Measurements from ENCODE around the gene LRP1B.

Gene LRP1B

GRCh38 chr2:141317986-141318385 is 812.8 kb downstream of the LRP1B start:
- Histone ChIP-seq H3K9ac (ENCODE audit: low read length) (no peak overlapping the region), H3K9me3 (ENCODE audit: control insufficient read depth, insufficient read depth, low read depth, low read length) (no peaks in the 10 kb centered on the region), H3K27me3 (ENCODE audit: control insufficient read depth, insufficient read depth, low read length) (no peaks in the 10 kb centered on the region), H3K27ac (ENCODE audit: low read depth, low read length) (no peak overlapping the region), H3K4me1 (ENCODE audit: control insufficient read depth, insufficient read depth, low read length) (no peaks in the 10 kb centered on the region), H3K36me3 (ENCODE audit: control insufficient read depth, insufficient read depth, low read length) (no peaks in the 10 kb centered on the region), H3K4me3 (ENCODE audit: low read depth, low read length) (no peak overlapping the region)

- H3K9me3 ChIP-seq (ENCODE audit: control insufficient read depth, insufficient read depth, low read depth, low read length): no peaks in the 10 kb centered on the region
- H3K9ac ChIP-seq (ENCODE audit: low read length): no peak overlapping the region
- no peak overlapping the region for H3K4me3 ChIP-seq (ENCODE audit: low read depth, low read length)
- H3K36me3 ChIP-seq (ENCODE audit: control insufficient read depth, insufficient read depth, low read length): no peaks in the 10 kb centered on the region
- no peak overlapping the region for H3K27ac ChIP-seq (ENCODE audit: low read depth, low read length)
- H3K27me3 ChIP-seq (ENCODE audit: control insufficient read depth, insufficient read depth, low read length): no peaks in the 10 kb centered on the region
- H3K4me1 ChIP-seq (ENCODE audit: control insufficient read depth, insufficient read depth, low read length): no peaks in the 10 kb centered on the region
These were observed 814.2 kb downstream of the LRP1B start for GRCh38 chr2:141316606-141317005.

- Histone ChIP-seq H3K27me3 (ENCODE audit: control insufficient read depth, insufficient read depth, low read length) (no peaks in the 10 kb centered on the region), H3K9me3 (ENCODE audit: control insufficient read depth, insufficient read depth, low read depth, low read length) (no peaks in the 10 kb centered on the region), H3K36me3 (ENCODE audit: control insufficient read depth, insufficient read depth, low read length) (no peaks in the 10 kb centered on the region), H3K4me1 (ENCODE audit: control insufficient read depth, insufficient read depth, low read length) (no peaks in the 10 kb centered on the region), H3K9ac (ENCODE audit: low read length) (no peak overlapping the region), H3K27ac (ENCODE audit: low read depth, low read length) (no peak overlapping the region), H3K4me3 (ENCODE audit: low read depth, low read length) (no peak overlapping the region)
These were observed 814.7 kb downstream of the LRP1B start for GRCh38 chr2:141316103-141316502.

- H3K4me3 ChIP-seq (ENCODE audit: low read depth, low read length): no peak overlapping the region
- no peaks in the 10 kb centered on the region for H3K36me3 ChIP-seq (ENCODE audit: control insufficient read depth, insufficient read depth, low read length)
- H3K27me3 ChIP-seq (ENCODE audit: control insufficient read depth, insufficient read depth, low read length): no peaks in the 10 kb centered on the region
- H3K27ac ChIP-seq (ENCODE audit: low read depth, low read length): no peak overlapping the region
- H3K9ac ChIP-seq (ENCODE audit: low read length): no peak overlapping the region
- no peaks in the 10 kb centered on the region for H3K9me3 ChIP-seq (ENCODE audit: control insufficient read depth, insufficient read depth, low read depth, low read length)
- H3K4me1 ChIP-seq (ENCODE audit: control insufficient read depth, insufficient read depth, low read length): no peaks in the 10 kb centered on the region
These were observed 816.8 kb downstream of the LRP1B start for GRCh38 chr2:141313972-141314371.

- no peaks in the 10 kb centered on the region for H3K9me3 ChIP-seq (ENCODE audit: control insufficient read depth, insufficient read depth, low read depth, low read length)
- H3K27me3 ChIP-seq (ENCODE audit: control insufficient read depth, insufficient read depth, low read length): no peaks in the 10 kb centered on the region
- H3K9ac ChIP-seq (ENCODE audit: low read length): no peak overlapping the region
- H3K27ac ChIP-seq (ENCODE audit: low read depth, low read length): no peak overlapping the region
- no peak overlapping the region for H3K4me3 ChIP-seq (ENCODE audit: low read depth, low read length)
- no peaks in the 10 kb centered on the region for H3K4me1 ChIP-seq (ENCODE audit: control insufficient read depth, insufficient read depth, low read length)
- H3K36me3 ChIP-seq (ENCODE audit: control insufficient read depth, insufficient read depth, low read length): no peaks in the 10 kb centered on the region
These were observed 819.4 kb downstream of the LRP1B start for GRCh38 chr2:141311430-141311829.

GRCh38 chr2:141306368-141306767 is 824.4 kb downstream of the LRP1B start:
- no peak overlapping the region for H3K4me3 ChIP-seq (ENCODE audit: low read depth, low read length)
- no peaks in the 10 kb centered on the region for H3K36me3 ChIP-seq (ENCODE audit: control insufficient read depth, insufficient read depth, low read length)
- H3K9ac ChIP-seq (ENCODE audit: low read length): no peak overlapping the region
- no peaks in the 10 kb centered on the region for H3K4me1 ChIP-seq (ENCODE audit: control insufficient read depth, insufficient read depth, low read length)
- H3K27ac ChIP-seq (ENCODE audit: low read depth, low read length): no peak overlapping the region
- no peaks in the 10 kb centered on the region for H3K9me3 ChIP-seq (ENCODE audit: control insufficient read depth, insufficient read depth, low read depth, low read length)
- no peaks in the 10 kb centered on the region for H3K27me3 ChIP-seq (ENCODE audit: control insufficient read depth, insufficient read depth, low read length)

GRCh38 chr2:141301551-141301950 is 829.3 kb downstream of the LRP1B start:
- Histone ChIP-seq H3K9ac (ENCODE audit: low read length) (no peak overlapping the region), H3K27me3 (ENCODE audit: control insufficient read depth, insufficient read depth, low read length) (no peaks in the 10 kb centered on the region), H3K9me3 (ENCODE audit: control insufficient read depth, insufficient read depth, low read depth, low read length) (no peaks in the 10 kb centered on the region), H3K27ac (ENCODE audit: low read depth, low read length) (no peak overlapping the region), H3K4me3 (ENCODE audit: low read depth, low read length) (no peak overlapping the region), H3K36me3 (ENCODE audit: control insufficient read depth, insufficient read depth, low read length) (no peaks in the 10 kb centered on the region), H3K4me1 (ENCODE audit: control insufficient read depth, insufficient read depth, low read length) (no peaks in the 10 kb centered on the region)

- Histone ChIP-seq H3K27ac (ENCODE audit: low read depth, low read length) (no peak overlapping the region), H3K9ac (ENCODE audit: low read length) (no peak overlapping the region), H3K36me3 (ENCODE audit: control insufficient read depth, insufficient read depth, low read length) (no peaks in the 10 kb centered on the region), H3K4me1 (ENCODE audit: control insufficient read depth, insufficient read depth, low read length) (no peaks in the 10 kb centered on the region), H3K4me3 (ENCODE audit: low read depth, low read length) (no peak overlapping the region), H3K9me3 (ENCODE audit: control insufficient read depth, insufficient read depth, low read depth, low read length) (no peaks in the 10 kb centered on the region), H3K27me3 (ENCODE audit: control insufficient read depth, insufficient read depth, low read length) (no peaks in the 10 kb centered on the region)
These were observed 850.8 kb downstream of the LRP1B start for GRCh38 chr2:141280037-141280436.

- Histone ChIP-seq H3K9me3 (ENCODE audit: control insufficient read depth, insufficient read depth, low read depth, low read length) (0 out of 2 replicates have a peak, but pooled peaks cover 7% of the 10 kb centered on the region), H3K9ac (ENCODE audit: low read length) (no peak overlapping the region), H3K4me3 (ENCODE audit: low read depth, low read length) (no peak overlapping the region), H3K4me1 (ENCODE audit: control insufficient read depth, insufficient read depth, low read length) (no peaks in the 10 kb centered on the region), H3K27me3 (ENCODE audit: control insufficient read depth, insufficient read depth, low read length) (no peaks in the 10 kb centered on the region), H3K36me3 (ENCODE audit: control insufficient read depth, insufficient read depth, low read length) (no peaks in the 10 kb centered on the region), H3K27ac (ENCODE audit: low read depth, low read length) (no peak overlapping the region)
These were observed 859.5 kb downstream of the LRP1B start for GRCh38 chr2:141271346-141271745.

- Histone ChIP-seq H3K9me3 (ENCODE audit: control insufficient read depth, insufficient read depth, low read depth, low read length) (no peaks in the 10 kb centered on the region), H3K4me3 (ENCODE audit: low read depth, low read length) (no peak overlapping the region), H3K4me1 (ENCODE audit: control insufficient read depth, insufficient read depth, low read length) (no peaks in the 10 kb centered on the region), H3K27me3 (ENCODE audit: control insufficient read depth, insufficient read depth, low read length) (no peaks in the 10 kb centered on the region), H3K9ac (ENCODE audit: low read length) (no peak overlapping the region), H3K27ac (ENCODE audit: low read depth, low read length) (no peak overlapping the region), H3K36me3 (ENCODE audit: control insufficient read depth, insufficient read depth, low read length) (no peaks in the 10 kb centered on the region)
These were observed 866.0 kb downstream of the LRP1B start for GRCh38 chr2:141264848-141265247.

GRCh38 chr2:141260911-141261310 is 869.9 kb downstream of the LRP1B start:
- no peak overlapping the region for H3K4me3 ChIP-seq (ENCODE audit: low read depth, low read length)
- no peak overlapping the region for H3K9ac ChIP-seq (ENCODE audit: low read length)
- no peaks in the 10 kb centered on the region for H3K27me3 ChIP-seq (ENCODE audit: control insufficient read depth, insufficient read depth, low read length)
- H3K9me3 ChIP-seq (ENCODE audit: control insufficient read depth, insufficient read depth, low read depth, low read length): no peaks in the 10 kb centered on the region
- no peak overlapping the region for H3K27ac ChIP-seq (ENCODE audit: low read depth, low read length)
- no peaks in the 10 kb centered on the region for H3K36me3 ChIP-seq (ENCODE audit: control insufficient read depth, insufficient read depth, low read length)
- no peaks in the 10 kb centered on the region for H3K4me1 ChIP-seq (ENCODE audit: control insufficient read depth, insufficient read depth, low read length)

- Histone ChIP-seq H3K27ac (ENCODE audit: low read depth, low read length) (no peak overlapping the region), H3K9me3 (ENCODE audit: control insufficient read depth, insufficient read depth, low read depth, low read length) (no peaks in the 10 kb centered on the region), H3K4me1 (ENCODE audit: control insufficient read depth, insufficient read depth, low read length) (no peaks in the 10 kb centered on the region), H3K4me3 (ENCODE audit: low read depth, low read length) (no peak overlapping the region), H3K36me3 (ENCODE audit: control insufficient read depth, insufficient read depth, low read length) (no peaks in the 10 kb centered on the region), H3K27me3 (ENCODE audit: control insufficient read depth, insufficient read depth, low read length) (no peaks in the 10 kb centered on the region), H3K9ac (ENCODE audit: low read length) (no peak overlapping the region)
These were observed 871.1 kb downstream of the LRP1B start for GRCh38 chr2:141259683-141260082.
